Liver (tissue), 9 donors: Measurements from ENCODE around the gene WWOX. TPM values are rescaled to one million over a fixed set of nuclear protein-coding genes. Genes with fewer than 3 reads are reported as not detected.

Experiments used
- DNase-seq: peaks from one replicate; pipeline ENCODE4 v3.0.0-alpha.2; 2017; ENCODE audit warnings: low spot score
- H3K27ac ChIP-seq, 2 donors: one replicate each; pipeline ENCODE4 v1.7.0; 2013; ENCODE audit warnings: inconsistent platforms in 2 of 2, low read length in 2 of 2, control low read depth in 1 of 2, low read depth in 1 of 2, mild to moderate bottlenecking in 1 of 2
- H3K27me3 ChIP-seq, 4 donors: one replicate each; pipeline versions ENCODE4 v1.6.1 to v1.7.0; 2013; ENCODE audit warnings: low read length in 3 of 4, inconsistent platforms in 1 of 4, mild to moderate bottlenecking in 1 of 4, moderate library complexity in 1 of 4; ENCODE audit not compliant: control insufficient read depth in 4 of 4, insufficient read depth in 4 of 4
- H3K36me3 ChIP-seq, 4 donors: one replicate each; pipeline versions ENCODE4 v1.6.1 to v1.7.0; 2013; ENCODE audit warnings: low read length in 3 of 4, mild to moderate bottlenecking in 3 of 4, low read depth in 1 of 4, moderate library complexity in 1 of 4; ENCODE audit not compliant: control insufficient read depth in 4 of 4, insufficient read depth in 3 of 4
- H3K4me1 ChIP-seq, 4 donors: one replicate each; pipeline versions ENCODE4 v1.6.1 to v1.7.0; 2013; ENCODE audit warnings: low read length in 3 of 4, mild to moderate bottlenecking in 3 of 4, moderate library complexity in 1 of 4; ENCODE audit not compliant: control insufficient read depth in 4 of 4, insufficient read depth in 4 of 4
- H3K4me3 ChIP-seq, 3 donors: one replicate each; pipeline versions ENCODE4 v1.6.1 to v1.7.0; 2013; ENCODE audit warnings: low read length in 3 of 3, control low read depth in 1 of 3, low read depth in 1 of 3, mild to moderate bottlenecking in 1 of 3
- H3K9ac ChIP-seq, 2 donors: one replicate each; pipeline ENCODE4 v1.7.0; 2013; ENCODE audit warnings: low read length in 2 of 2, mild to moderate bottlenecking in 2 of 2, moderate library complexity in 2 of 2, control low read depth in 1 of 2, low read depth in 1 of 2
- H3K9me3 ChIP-seq, 4 donors: one replicate each; pipeline versions ENCODE4 v1.6.1 to v1.7.0; 2013; ENCODE audit warnings: low read length in 3 of 4; ENCODE audit not compliant: control insufficient read depth in 4 of 4
- CTCF ChIP-seq: fragments of 150-350 bp; IDR thresholded peaks from 2 replicates; pipeline ENCODE4 v1.5.1; 2017; ENCODE audit warnings: improper control_type of control experiment, low read depth, low read length; ENCODE audit not compliant: missing input control
- FOXA1 ChIP-seq: IDR thresholded peaks from 2 replicates; pipeline ENCODE4 v1.6.1; 2016; ENCODE audit warnings: antibody characterized with exemption
- GABPA ChIP-seq, 2 donors: IDR thresholded peaks in 1 of 2; conservative IDR thresholded peaks in 1 of 2; 2 replicates each; pipeline ENCODE4 v1.6.1; 2016; ENCODE audit warnings: antibody characterized with exemption in 2 of 2, mild to moderate bottlenecking in 1 of 2, moderate library complexity in 1 of 2
- HNF4A ChIP-seq, 2 donors: conservative IDR thresholded peaks; 2 replicates each; pipeline ENCODE4 v1.6.1; 2016; ENCODE audit warnings: antibody characterized with exemption in 2 of 2, mild to moderate bottlenecking in 2 of 2
- HNF4G ChIP-seq: IDR thresholded peaks from 2 replicates; pipeline ENCODE4 v1.6.1; 2016; ENCODE audit warnings: antibody characterized with exemption
- JUND ChIP-seq, 2 donors: IDR thresholded peaks; 2 replicates each; pipeline ENCODE4 v1.6.1; 2016; ENCODE audit warnings: antibody characterized with exemption in 2 of 2
- NR2F2 ChIP-seq: IDR thresholded peaks from 2 replicates; pipeline ENCODE4 v1.6.1; 2016; ENCODE audit warnings: antibody characterized with exemption
- REST ChIP-seq: IDR thresholded peaks from 2 replicates; pipeline ENCODE4 v1.6.1; 2016; ENCODE audit warnings: antibody characterized with exemption, mild to moderate bottlenecking
- RXRA ChIP-seq, 2 donors: IDR thresholded peaks; 2 replicates each; pipeline ENCODE4 v1.6.1; 2017 to 2018; ENCODE audit warnings: antibody characterized with exemption in 2 of 2, mild to moderate bottlenecking in 1 of 2
- SP1 ChIP-seq: IDR thresholded peaks from 2 replicates; pipeline ENCODE4 v1.6.1; 2018; ENCODE audit warnings: antibody characterized with exemption, mild to moderate bottlenecking
- TAF1 ChIP-seq: conservative IDR thresholded peaks from 2 replicates; pipeline ENCODE4 v1.6.1; 2016; ENCODE audit warnings: antibody characterized with exemption, mild to moderate bottlenecking
- YY1 ChIP-seq: IDR thresholded peaks from 2 replicates; pipeline ENCODE4 v1.6.1; 2016; ENCODE audit warnings: antibody characterized with exemption, mild to moderate bottlenecking
- ZBTB33 ChIP-seq: IDR thresholded peaks from 2 replicates; pipeline ENCODE4 v1.6.1; 2016; ENCODE audit warnings: antibody characterized with exemption
- WGBS: extraction: QIAGEN DNeasy Blood & Tissue Kit; methylation state at CpG from one replicate; pipeline ENCODE4 v1.1.7; 2013; 5-methylcytosine and 5-hydroxymethylcytosine counted together
- polyA plus RNA-seq, 2 donors: library from polyadenylated mRNA; stranded (reverse) in 1 of 2; unstranded in 1 of 2; fragments of 200-250 nt in 1 of 2; fragments of >200 nt in 1 of 2; fragmentation: Nextera tagmentation in 1 of 2; extraction: Ambion mirVana in 1 of 2; gene quantifications; one replicate each; pipeline versions ENCODE4 v1.2.1 to v1.2.3, GENCODE V29; 2013 to 2015
- total RNA-seq, 2 donors: library from RNA; depleted of rRNA; stranded (reverse); fragments of >200 nt; gene quantifications; one replicate each; pipeline ENCODE4 v1.2.3, GENCODE V29; 2014
- TF ChIP-seq, protein P1 (sequence below): IDR thresholded peaks from 2 replicates; pipeline ENCODE4 v1.6.1; 2016; ENCODE audit warnings: antibody characterized with exemption
- TF ChIP-seq, protein P2 (sequence below): IDR thresholded peaks from 2 replicates; pipeline ENCODE4 v1.6.1; 2016; ENCODE audit warnings: antibody characterized with exemption
- donor health status: healthy.
- donor health status: healthy.
- donor health status: healthy.
- donor health status: healthy.
- donor health status: healthy.

WWOX gene
- total and polyA plus RNA-seq, 4 donors: 9.8 to 46.0 (median 15.3) TPM

DNA sequence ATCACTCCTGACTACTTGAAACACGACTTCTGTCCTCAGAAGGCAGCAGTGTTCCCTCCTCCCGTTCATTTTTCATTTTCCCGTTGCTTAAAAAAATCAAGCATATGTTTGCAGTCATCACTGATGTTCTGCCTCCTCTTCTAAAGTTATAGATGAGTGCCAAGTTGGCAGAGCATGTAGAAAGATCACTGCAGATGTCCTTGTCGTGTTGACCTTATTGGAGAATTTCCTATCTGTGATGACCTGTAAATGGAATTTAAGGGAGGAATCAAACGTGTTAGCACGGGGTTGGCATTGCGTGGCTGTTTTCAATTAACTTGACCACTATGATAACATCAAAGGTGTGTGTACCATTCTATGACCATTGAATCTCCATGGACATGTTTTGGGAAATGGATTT, 396.7 kb downstream of the WWOX start:
- H3K27me3 ChIP-seq: no peaks in the 10 kb centered on the region
- DNase-seq: no peak
- no peak overlapping the region for H3K4me3 ChIP-seq
- no peaks in the 10 kb centered on the region for H3K9me3 ChIP-seq
- H3K36me3 ChIP-seq: no peaks in the 10 kb centered on the region
- no peak overlapping the region for H3K27ac ChIP-seq
- TF ChIP-seq JUND (IDR thresholded peaks at IDR 0.05): no peak
- no peak for TF ChIP-seq NR2F2
- peak in 1 of 2 donors; percentile 25 for TF ChIP-seq HNF4A (conservative IDR thresholded peaks at IDR 0.05)
- TF ChIP-seq GABPA (IDR thresholded peaks at IDR 0.05 in 1 of 2, conservative IDR thresholded peaks at IDR 0.05 in 1 of 2): no peak
- TF ChIP-seq HNF4G: no peak
- TF ChIP-seq, protein P1, sequence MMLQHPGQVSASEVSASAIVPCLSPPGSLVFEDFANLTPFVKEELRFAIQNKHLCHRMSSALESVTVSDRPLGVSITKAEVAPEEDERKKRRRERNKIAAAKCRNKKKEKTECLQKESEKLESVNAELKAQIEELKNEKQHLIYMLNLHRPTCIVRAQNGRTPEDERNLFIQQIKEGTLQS: no peak
- no peak for TF ChIP-seq SP1
- TF ChIP-seq REST: no peak
- TF ChIP-seq RXRA (IDR thresholded peaks at IDR 0.05): peak in 1 of 2 donors; percentile 27
- no peak for TF ChIP-seq FOXA1
- TF ChIP-seq YY1: no peak
- TF ChIP-seq, protein P2, sequence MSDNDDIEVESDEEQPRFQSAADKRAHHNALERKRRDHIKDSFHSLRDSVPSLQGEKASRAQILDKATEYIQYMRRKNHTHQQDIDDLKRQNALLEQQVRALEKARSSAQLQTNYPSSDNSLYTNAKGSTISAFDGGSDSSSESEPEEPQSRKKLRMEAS: peak; percentile 19
- no peak for TF ChIP-seq ZBTB33
- peaks cover under 1 to 23% (median 15%) of the 10 kb centered on the region in 4 donors for H3K4me1 ChIP-seq
- WGBS: 53% methylated on average over 7 of the region's 7 CpGs
- H3K9ac ChIP-seq: no peak overlapping the region

DNA sequence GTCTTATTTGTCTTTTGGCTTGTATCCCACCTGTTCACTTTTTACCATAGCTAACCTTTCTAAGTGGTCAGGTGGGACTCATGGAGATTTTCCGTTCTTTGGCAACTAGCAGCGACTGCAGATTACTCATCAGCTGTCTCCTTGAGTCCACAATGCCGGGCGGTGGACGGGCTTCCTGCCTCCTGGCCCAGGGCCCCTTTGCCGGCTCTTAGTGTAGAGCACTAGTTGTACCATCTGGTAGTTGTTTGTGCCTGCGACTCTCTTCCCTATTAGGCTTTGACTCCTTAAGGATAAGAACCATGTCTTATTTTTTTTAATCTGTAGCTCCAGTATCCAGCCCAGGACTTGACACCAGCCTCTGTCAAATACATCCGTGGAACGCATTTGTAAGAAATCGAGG, 399.9 kb downstream of the WWOX start:
- H3K4me1 ChIP-seq: peaks cover 2 to 33% (median 22%) of the 10 kb centered on the region in 4 donors
- H3K36me3 ChIP-seq: no peaks in the 10 kb centered on the region
- no peaks in the 10 kb centered on the region for H3K9me3 ChIP-seq
- H3K27me3 ChIP-seq: no peaks in the 10 kb centered on the region
- H3K4me3 ChIP-seq: no peak overlapping the region
- 99% methylated on average over 10 of the region's 10 CpGs for WGBS
- H3K9ac ChIP-seq: no peak overlapping the region
- no peak overlapping the region for H3K27ac ChIP-seq
- TF ChIP-seq GABPA (IDR thresholded peaks at IDR 0.05 in 1 of 2, conservative IDR thresholded peaks at IDR 0.05 in 1 of 2) (no peak), CTCF (no peak), NR2F2 (no peak), TAF1 (no peak)
- TF ChIP-seq, protein P1: no peak
- no peak for DNase-seq
